Measurements from ENCODE around the gene RALB. TPM values are rescaled to one million over a fixed set of nuclear protein-coding genes. Genes with fewer than 3 reads are reported as not detected.
"Not testable (repeated sequence)": the region's sequence is repeated elsewhere in the genome, so short reads cannot be mapped to it uniquely, and the experiment has no call there.

RALB gene
- total RNA-seq, 1 donor from 2014 or later, result 23.5 TPM

DNA sequence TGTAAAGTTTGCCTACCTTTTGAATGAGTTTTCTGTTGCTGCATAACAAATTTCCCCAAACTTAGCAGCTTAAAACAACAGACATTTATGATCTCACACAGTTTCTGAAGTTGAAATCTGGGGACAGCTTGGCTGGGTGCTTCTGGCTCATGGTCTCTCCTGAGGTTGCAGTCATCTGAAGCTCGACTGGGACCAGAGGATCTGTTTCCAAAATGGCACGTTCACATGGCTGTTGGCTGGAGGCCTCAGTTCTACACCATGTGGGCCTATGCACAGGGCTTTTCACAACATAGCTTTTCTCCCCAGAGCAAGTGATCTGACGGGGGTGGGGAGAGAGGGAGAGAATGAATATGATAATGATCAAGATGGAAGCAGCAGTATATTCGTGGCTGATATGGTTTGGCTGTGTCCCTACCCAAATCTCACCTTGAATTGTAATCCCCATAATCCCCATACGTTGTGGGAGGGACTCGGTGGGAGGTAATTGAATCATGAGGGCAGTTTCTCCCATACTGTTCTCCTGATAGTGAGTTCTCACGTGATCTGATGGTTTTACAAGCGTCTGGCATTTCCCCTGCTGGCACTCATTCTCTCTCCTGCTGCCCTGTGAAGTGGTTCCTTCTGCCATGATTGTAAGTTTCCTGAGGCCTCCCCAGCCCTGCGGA lies 3.5 kb downstream of the RALB start:
- Mint-ChIP-seq H3K4me1 (ENCODE audit: low read depth) (peaks cover 27% of the 10 kb centered on the region), H3K27ac (ENCODE audit: unreplicated experiment) (no peak overlapping the region), H3K4me3 (ENCODE audit: unreplicated experiment) (no peak overlapping the region), H3K36me3 (ENCODE audit: low read depth) (peaks cover 7% of the 10 kb centered on the region), H3K9me3 (ENCODE audit: low read depth) (peaks cover 7% of the 10 kb centered on the region), H3K27me3 (ENCODE audit: low read depth) (no peaks in the 10 kb centered on the region)
- TF ChIP-seq, protein P1, sequence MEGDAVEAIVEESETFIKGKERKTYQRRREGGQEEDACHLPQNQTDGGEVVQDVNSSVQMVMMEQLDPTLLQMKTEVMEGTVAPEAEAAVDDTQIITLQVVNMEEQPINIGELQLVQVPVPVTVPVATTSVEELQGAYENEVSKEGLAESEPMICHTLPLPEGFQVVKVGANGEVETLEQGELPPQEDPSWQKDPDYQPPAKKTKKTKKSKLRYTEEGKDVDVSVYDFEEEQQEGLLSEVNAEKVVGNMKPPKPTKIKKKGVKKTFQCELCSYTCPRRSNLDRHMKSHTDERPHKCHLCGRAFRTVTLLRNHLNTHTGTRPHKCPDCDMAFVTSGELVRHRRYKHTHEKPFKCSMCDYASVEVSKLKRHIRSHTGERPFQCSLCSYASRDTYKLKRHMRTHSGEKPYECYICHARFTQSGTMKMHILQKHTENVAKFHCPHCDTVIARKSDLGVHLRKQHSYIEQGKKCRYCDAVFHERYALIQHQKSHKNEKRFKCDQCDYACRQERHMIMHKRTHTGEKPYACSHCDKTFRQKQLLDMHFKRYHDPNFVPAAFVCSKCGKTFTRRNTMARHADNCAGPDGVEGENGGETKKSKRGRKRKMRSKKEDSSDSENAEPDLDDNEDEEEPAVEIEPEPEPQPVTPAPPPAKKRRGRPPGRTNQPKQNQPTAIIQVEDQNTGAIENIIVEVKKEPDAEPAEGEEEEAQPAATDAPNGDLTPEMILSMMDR (IDR thresholded peaks at IDR 0.05), result no peak
- DNase-seq (ENCODE audit: low spot score), result no peak

DNA sequence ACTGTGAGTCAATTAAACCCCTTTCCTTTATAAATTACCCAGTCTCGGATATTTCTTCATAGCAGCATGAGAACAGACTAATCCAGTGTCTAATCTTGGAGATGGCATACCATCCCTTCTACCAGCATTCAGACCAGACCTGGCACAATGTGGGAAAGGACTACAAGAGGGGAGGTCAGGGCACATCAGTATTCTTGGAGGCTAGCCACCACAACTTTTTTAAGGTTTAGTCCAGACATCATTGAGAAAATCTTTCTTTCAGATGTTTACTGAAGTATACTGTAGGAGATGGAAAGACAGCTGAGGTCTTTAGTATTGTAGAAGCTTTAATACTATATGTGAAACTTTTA lies 4.0 kb downstream of the RALB start:
- no peak for DNase-seq (ENCODE audit: low spot score)
- H3K27me3 Mint-ChIP-seq (ENCODE audit: low read depth), result no peaks in the 10 kb centered on the region
- no peak overlapping the region for H3K4me3 Mint-ChIP-seq (ENCODE audit: unreplicated experiment)
- H3K4me1 Mint-ChIP-seq (ENCODE audit: low read depth), result peaks cover 26% of the 10 kb centered on the region
- TF ChIP-seq, protein P1 (IDR thresholded peaks at IDR 0.05), result no peak
- peaks cover 7% of the 10 kb centered on the region for H3K36me3 Mint-ChIP-seq (ENCODE audit: low read depth)
- H3K9me3 Mint-ChIP-seq (ENCODE audit: low read depth), result peaks cover 7% of the 10 kb centered on the region
- H3K27ac Mint-ChIP-seq (ENCODE audit: unreplicated experiment), result no peak overlapping the region

DNA sequence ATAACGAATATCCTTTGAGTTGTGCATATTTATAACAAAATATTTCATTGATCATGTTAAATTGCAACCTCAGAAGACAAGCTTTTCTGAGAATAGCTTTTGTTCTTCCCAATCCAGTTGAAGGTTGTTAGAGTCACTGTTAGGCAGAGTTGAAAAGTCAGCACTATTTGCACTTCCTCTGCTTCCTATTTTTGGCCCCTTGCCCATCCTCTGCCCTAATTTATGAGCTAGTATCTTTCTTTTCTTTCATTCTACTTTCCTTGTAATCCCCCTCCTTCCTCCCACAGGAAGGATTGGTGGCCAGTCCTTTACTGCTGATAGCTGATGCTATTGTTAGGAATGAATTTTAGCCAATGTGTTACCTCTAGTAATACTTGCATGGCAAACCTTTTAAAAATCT lies 4.9 kb downstream of the RALB start:
- H3K36me3 Mint-ChIP-seq (ENCODE audit: low read depth), result peaks cover 7% of the 10 kb centered on the region

GRCh38 chr2:120258196-120258595 lies 5.5 kb downstream of the RALB start:
- DNase-seq (ENCODE audit: low spot score), result no peak
- no peak overlapping the region for H3K4me3 Mint-ChIP-seq (ENCODE audit: unreplicated experiment)
- TF ChIP-seq, protein P1 (IDR thresholded peaks at IDR 0.05), result no peak
- H3K27me3 Mint-ChIP-seq (ENCODE audit: low read depth), result no peaks in the 10 kb centered on the region
- peaks cover 7% of the 10 kb centered on the region for H3K36me3 Mint-ChIP-seq (ENCODE audit: low read depth)
- H3K27ac Mint-ChIP-seq (ENCODE audit: unreplicated experiment), result no peak overlapping the region
- peaks cover 7% of the 10 kb centered on the region for H3K9me3 Mint-ChIP-seq (ENCODE audit: low read depth)
- H3K4me1 Mint-ChIP-seq (ENCODE audit: low read depth), result peaks cover 18% of the 10 kb centered on the region

More for the DNA sequence above, 4.9 kb downstream of the RALB start:
- Mint-ChIP-seq H3K4me1 (ENCODE audit: low read depth) (peaks cover 18% of the 10 kb centered on the region), H3K4me3 (ENCODE audit: unreplicated experiment) (no peak overlapping the region), H3K27ac (ENCODE audit: unreplicated experiment) (no peak overlapping the region), H3K9me3 (ENCODE audit: low read depth) (peaks cover 7% of the 10 kb centered on the region), H3K27me3 (ENCODE audit: low read depth) (no peaks in the 10 kb centered on the region)
- TF ChIP-seq, protein P1 (IDR thresholded peaks at IDR 0.05), result no peak
- no peak for DNase-seq (ENCODE audit: low spot score)

GRCh38 chr2:120259939-120260338 lies 7.3 kb downstream of the RALB start:
- H3K4me3 Mint-ChIP-seq (ENCODE audit: unreplicated experiment); H3K4me1 Mint-ChIP-seq (ENCODE audit: low read depth); H3K27me3 Mint-ChIP-seq (ENCODE audit: low read depth); DNase-seq (ENCODE audit: low spot score); H3K36me3 Mint-ChIP-seq (ENCODE audit: low read depth); H3K9me3 Mint-ChIP-seq (ENCODE audit: low read depth); H3K27ac Mint-ChIP-seq (ENCODE audit: unreplicated experiment): not testable (repeated sequence)

- H3K9me3 Mint-ChIP-seq (ENCODE audit: low read depth), result peaks cover 7% of the 10 kb centered on the region
Measured at GRCh38 chr2:120260736-120261135, 8.1 kb downstream of the RALB start.

More at GRCh38 chr2:120260736-120261135, 8.1 kb downstream of the RALB start:
- Mint-ChIP-seq H3K27me3 (ENCODE audit: low read depth) (no peaks in the 10 kb centered on the region), H3K4me1 (ENCODE audit: low read depth) (peaks cover 3% of the 10 kb centered on the region), H3K4me3 (ENCODE audit: unreplicated experiment) (no peak overlapping the region), H3K36me3 (ENCODE audit: low read depth) (peaks cover 7% of the 10 kb centered on the region), H3K27ac (ENCODE audit: unreplicated experiment) (no peak overlapping the region)
- no peak for DNase-seq (ENCODE audit: low spot score)
- TF ChIP-seq, protein P1 (IDR thresholded peaks at IDR 0.05), result no peak
